Stimulated activated naive B cell treated with anti-CD40 and anti-IgM and Interleukin-4, amounts not matched to agents 10 μg/mL and 1 μg/mL and 100 μg/mL, for 72 hours (primary cell): Measurements from ENCODE around the gene S100A4.

ENCODE experiments used
- ATAC-seq, 2 donors: fragments of 150-1000 bp; cut with Tn5 transposase; replicated peaks; 2 replicates each; pipeline ENCODE4 v1.10.0; 2021; ENCODE audit warnings: moderate library complexity in 1 of 2
- DNase-seq: peaks from one replicate; pipeline ENCODE4 v3.0.0; 2021
- H3K27ac Mint-ChIP-seq: one replicate; pipeline ENCODE4 v1.8.0; 2022; ENCODE audit warnings: mild to moderate bottlenecking, mixed read lengths
- H3K27me3 Mint-ChIP-seq, 2 donors: one replicate each; pipeline ENCODE4 v1.8.0; 2022; ENCODE audit warnings: mixed read lengths in 2 of 2
- H3K36me3 Mint-ChIP-seq, 2 donors: one replicate each; pipeline ENCODE4 v1.8.0; 2022; ENCODE audit warnings: mixed read lengths in 2 of 2, mild to moderate bottlenecking in 1 of 2
- H3K4me1 Mint-ChIP-seq, 2 donors: one replicate each; pipeline ENCODE4 v1.8.0; 2022; ENCODE audit warnings: mixed read lengths in 2 of 2, mild to moderate bottlenecking in 1 of 2
- H3K4me3 Mint-ChIP-seq, 2 donors: one replicate each; pipeline ENCODE4 v1.8.0; 2022; ENCODE audit warnings: mild to moderate bottlenecking in 2 of 2, mixed read lengths in 2 of 2, moderate library complexity in 1 of 2
- H3K9me3 Mint-ChIP-seq, 2 donors: one replicate each; pipeline ENCODE4 v1.8.0; 2022; ENCODE audit warnings: mixed read lengths in 2 of 2, mild to moderate bottlenecking in 1 of 2

Gene S100A4

DNA sequence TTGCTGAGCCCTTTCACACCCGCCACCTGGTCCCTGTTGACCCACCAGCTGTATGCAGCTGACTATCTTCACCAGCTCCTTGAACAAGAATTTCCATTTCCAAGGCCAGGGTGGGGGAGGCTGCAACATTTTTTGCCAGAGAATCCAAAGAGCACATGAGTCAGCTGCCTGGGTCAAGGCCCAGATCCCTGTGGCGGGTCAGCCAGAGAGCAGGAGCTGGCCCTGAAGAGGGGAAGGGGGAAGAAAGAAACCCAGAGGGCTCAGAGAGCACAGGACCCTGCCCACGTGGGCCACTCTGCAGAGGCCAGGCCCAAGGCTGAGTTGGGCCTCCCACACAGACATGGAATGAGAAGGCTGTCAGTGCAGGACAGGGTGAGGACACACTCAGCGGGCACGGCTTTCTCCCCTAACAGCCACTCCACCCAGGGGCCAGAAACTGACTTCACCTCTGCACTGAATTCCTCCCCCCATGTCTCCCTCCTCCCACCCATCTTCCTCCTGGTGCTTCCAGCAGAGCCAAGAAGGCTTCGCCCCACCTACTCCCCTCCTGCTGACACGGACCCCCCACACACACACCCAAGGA is 38.7 kb downstream of the S100A4 start:
- DNase-seq (no peak), ATAC-seq (no peak)
- Mint-ChIP-seq H3K27me3 (no peaks in the 10 kb centered on the region), H3K9me3 (no peaks in the 10 kb centered on the region), H3K4me3 (no peak overlapping the region), H3K36me3 (no peaks in the 10 kb centered on the region), H3K4me1 (peaks cover 5 to 7% of the 10 kb centered on the region in 2 donors), H3K27ac (no peak overlapping the region)

- H3K4me3 Mint-ChIP-seq: no peak overlapping the region
- ATAC-seq (no peak), DNase-seq (no peak)
- peaks cover 5 to 7% of the 10 kb centered on the region in 2 donors for H3K4me1 Mint-ChIP-seq
- no peaks in the 10 kb centered on the region for H3K27me3 Mint-ChIP-seq
- no peak overlapping the region for H3K27ac Mint-ChIP-seq
- H3K36me3 Mint-ChIP-seq: no peaks in the 10 kb centered on the region
- H3K9me3 Mint-ChIP-seq: no peaks in the 10 kb centered on the region
Measured at GRCh38 chr1:153506386-153506785, 39.2 kb downstream of the S100A4 start.

- Mint-ChIP-seq H3K4me1 (peaks cover under 1% of the 10 kb centered on the region in 2 donors), H3K4me3 (no peak overlapping the region), H3K27me3 (peaks cover 0 to 5% of the 10 kb centered on the region in 2 donors), H3K27ac (no peak overlapping the region), H3K36me3 (no peaks in the 10 kb centered on the region), H3K9me3 (no peaks in the 10 kb centered on the region)
- no peak for DNase-seq
- no peak for ATAC-seq
Measured at GRCh38 chr1:153505576-153505975, 40.0 kb downstream of the S100A4 start.

DNA sequence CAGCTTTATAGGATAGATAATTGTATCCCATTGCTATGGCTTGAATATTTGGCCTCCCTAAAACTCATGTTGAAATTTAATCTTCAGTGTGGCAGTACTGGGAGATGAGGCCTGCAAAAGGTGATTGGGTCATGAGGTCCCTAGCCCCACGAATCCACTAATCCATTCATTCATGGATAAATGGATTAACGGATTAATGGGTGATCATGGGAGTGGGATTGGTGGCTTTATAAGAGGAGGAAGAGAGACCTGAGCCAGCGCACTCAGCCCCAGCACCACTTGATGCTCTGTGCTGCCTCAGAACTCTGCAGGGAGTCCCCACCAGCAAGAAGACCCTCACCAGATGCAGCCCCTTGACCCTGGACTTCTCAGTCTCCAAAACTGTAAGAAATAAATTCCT is 41.8 kb downstream of the S100A4 start:
- no peak overlapping the region for H3K27ac Mint-ChIP-seq
- no peaks in the 10 kb centered on the region for H3K36me3 Mint-ChIP-seq
- ATAC-seq (no peak), DNase-seq (no peak)
- no peaks in the 10 kb centered on the region for H3K4me1 Mint-ChIP-seq
- no peaks in the 10 kb centered on the region for H3K9me3 Mint-ChIP-seq
- H3K4me3 Mint-ChIP-seq: no peak overlapping the region
- peaks cover 9 to 17% of the 10 kb centered on the region in 2 donors for H3K27me3 Mint-ChIP-seq

DNA sequence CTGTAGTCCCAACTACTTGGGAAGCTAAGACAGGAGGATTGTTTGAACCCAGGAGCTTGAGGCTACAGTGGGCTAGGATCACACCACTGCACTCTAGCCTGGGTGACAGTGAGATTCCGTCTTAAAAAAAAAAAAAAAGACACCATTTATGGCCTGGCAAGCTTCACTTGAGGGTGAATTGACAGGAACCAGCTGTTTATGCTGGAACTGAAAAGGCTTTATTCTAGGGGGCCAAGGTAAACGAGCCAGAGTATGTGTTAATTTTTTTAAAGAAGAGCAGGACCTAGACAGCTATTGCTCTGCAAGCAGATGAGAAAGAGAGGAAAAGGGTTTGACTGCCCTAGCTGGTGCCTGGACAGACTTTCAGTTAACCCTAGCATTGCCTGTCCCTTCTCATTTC is 46.9 kb downstream of the S100A4 start:
- no peak overlapping the region for H3K4me3 Mint-ChIP-seq
- no peak for DNase-seq

DNA sequence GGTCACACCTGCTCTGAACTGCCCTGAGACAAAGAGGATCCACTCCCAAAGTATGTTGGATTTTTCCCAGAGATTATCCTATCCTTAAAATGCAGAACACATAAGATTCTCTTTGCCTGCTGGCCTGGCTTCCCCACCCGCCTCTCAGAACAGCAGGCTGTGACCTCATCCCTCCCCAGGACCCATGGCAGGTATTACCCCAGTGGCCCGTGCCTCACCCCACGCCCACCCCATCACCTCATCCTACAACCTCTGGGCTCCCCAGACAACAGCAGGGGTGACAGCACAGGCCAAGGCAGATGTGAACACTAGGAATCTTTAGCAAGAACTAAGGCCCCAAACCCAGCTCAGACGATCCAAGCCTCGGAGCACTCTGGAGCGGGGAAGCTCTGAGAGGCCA is 50.1 kb downstream of the S100A4 start:
- no peaks in the 10 kb centered on the region for H3K9me3 Mint-ChIP-seq
- no peaks in the 10 kb centered on the region for H3K36me3 Mint-ChIP-seq
- peaks cover 17 to 28% of the 10 kb centered on the region in 2 donors for H3K4me1 Mint-ChIP-seq
- H3K4me3 Mint-ChIP-seq: no peak overlapping the region
- peaks cover 19 to 39% of the 10 kb centered on the region in 2 donors for H3K27me3 Mint-ChIP-seq
- peak; percentile 60 to 65 for ATAC-seq
- no peak overlapping the region for H3K27ac Mint-ChIP-seq
- no peak for DNase-seq

More for the DNA sequence above, 46.9 kb downstream of the S100A4 start:
- H3K27me3 Mint-ChIP-seq: peaks cover 9 to 22% of the 10 kb centered on the region in 2 donors
- H3K4me1 Mint-ChIP-seq: peaks cover 11 to 15% of the 10 kb centered on the region in 2 donors
- no peak for ATAC-seq
- no peaks in the 10 kb centered on the region for H3K36me3 Mint-ChIP-seq
- H3K9me3 Mint-ChIP-seq: no peaks in the 10 kb centered on the region
- no peak overlapping the region for H3K27ac Mint-ChIP-seq

- H3K27ac Mint-ChIP-seq: peak overlapping the region; percentile 72
- peak overlapping the region; percentile 5 to 17 for H3K4me3 Mint-ChIP-seq
- H3K36me3 Mint-ChIP-seq: no peaks in the 10 kb centered on the region
- peak; percentile 82 to 88 for ATAC-seq
- peak; percentile 70 for DNase-seq
- no peaks in the 10 kb centered on the region for H3K9me3 Mint-ChIP-seq
- peaks cover 19 to 40% of the 10 kb centered on the region in 2 donors for H3K27me3 Mint-ChIP-seq
- H3K4me1 Mint-ChIP-seq: peaks cover 17 to 30% of the 10 kb centered on the region in 2 donors
Measured at GRCh38 chr1:153494976-153495535, 50.5 kb downstream of the S100A4 start.
